Left hindlimb (tissue), 1 donor: ENCODE data around the gene NME9.

Experiments
- DNase-seq: peaks from one replicate; pipeline ENCODE4 v3.0.0-alpha.2; 2018

The NME9 gene

DNA sequence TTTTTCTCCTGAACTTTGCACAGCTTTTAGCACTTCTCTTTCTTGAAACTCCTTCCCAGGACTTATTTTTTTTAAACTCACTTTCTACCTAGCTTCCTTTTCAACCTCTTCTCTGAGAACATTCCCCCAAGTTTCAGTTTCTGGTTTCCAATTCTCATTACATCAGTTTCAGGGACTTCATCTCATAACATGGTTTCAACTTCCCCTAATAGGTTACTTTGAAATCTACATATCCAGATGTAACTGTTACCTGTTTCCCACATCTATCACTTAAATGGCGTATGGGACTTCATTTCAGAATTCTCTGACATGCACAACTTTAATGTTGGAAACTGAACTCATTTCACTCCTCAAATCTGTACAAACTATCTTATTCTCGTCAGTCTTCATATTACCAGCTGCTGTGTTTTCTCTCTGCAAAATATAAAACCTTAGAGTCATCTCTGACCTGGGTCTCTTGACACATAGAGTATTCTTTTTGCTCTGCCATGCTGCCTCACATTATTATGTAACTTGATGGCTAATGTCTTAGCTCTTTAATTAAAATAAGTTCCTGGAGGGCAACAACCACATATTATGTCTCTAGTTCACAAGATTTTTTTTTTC is 58.4 kb downstream of the NME9 start:
- DNase-seq, result no peak

GRCh38 chr3:138270245-138270644 is 59.4 kb downstream of the NME9 start:
- DNase-seq, result no peak

DNA sequence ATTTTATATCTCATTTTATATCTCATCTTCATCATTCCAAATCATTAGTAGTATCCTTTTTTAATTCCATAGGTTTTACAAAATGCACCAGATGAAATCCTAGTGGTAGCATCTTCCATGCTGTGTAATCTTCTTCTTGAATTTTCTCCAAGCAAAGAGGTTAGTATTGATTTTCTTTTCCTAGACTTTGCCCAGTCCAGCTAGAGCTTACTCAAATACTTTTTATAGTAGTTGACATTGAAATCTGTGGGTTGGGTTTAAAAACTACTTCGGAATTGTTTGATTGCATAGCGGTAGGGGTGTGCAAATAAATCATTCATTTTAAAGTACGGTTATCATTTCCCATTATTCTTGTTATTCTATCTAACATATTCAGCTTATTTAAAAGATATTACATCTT is 62.6 kb downstream of the NME9 start:
- no peak for DNase-seq

DNA sequence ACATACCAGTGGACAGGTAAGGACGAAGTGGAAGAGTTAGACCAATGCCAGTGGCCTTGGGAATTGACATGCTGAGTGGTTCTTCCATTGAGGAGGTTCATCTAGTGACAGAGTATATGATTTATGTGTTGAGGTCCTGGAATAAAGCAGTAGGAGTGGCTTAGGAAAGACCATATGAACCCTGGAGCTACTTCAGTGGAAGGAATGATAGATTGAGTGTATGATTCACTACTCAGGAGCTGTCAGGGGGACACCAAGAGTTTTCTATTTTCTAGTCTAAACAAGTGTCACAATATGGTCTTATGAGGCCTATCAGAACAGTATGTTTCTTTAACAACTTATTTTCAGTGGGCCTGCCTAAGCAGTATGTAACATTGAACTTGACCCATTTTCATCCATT is 63.9 kb downstream of the NME9 start:
- no peak for DNase-seq

DNA sequence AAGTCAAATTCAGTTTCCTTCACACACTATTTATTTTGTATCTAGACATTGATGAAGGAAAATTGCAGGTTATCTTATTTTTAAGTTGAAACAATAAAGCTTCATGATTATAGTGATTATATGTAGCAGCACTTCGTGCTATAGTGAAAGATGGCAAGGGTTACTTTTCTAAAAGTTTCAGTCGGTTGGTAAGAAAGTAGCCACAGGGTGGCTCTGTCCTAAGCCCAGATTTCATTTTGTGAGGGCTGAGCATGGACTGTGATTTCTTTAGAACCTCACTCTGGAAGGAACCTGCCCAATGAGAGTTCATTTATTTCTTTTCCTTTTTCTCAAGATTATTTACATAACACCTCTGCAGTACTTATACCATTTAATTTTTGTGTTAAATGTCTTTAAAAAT is 66.5 kb downstream of the NME9 start:
- no peak for DNase-seq

- no peak for DNase-seq
Measured at GRCh38 chr3:138260611-138261010, 69.0 kb downstream of the NME9 start.

- no peak for DNase-seq
Measured at GRCh38 chr3:138259126-138259525, 70.5 kb downstream of the NME9 start.

GRCh38 chr3:138257986-138258385 is 71.7 kb downstream of the NME9 start:
- no peak for DNase-seq

DNA sequence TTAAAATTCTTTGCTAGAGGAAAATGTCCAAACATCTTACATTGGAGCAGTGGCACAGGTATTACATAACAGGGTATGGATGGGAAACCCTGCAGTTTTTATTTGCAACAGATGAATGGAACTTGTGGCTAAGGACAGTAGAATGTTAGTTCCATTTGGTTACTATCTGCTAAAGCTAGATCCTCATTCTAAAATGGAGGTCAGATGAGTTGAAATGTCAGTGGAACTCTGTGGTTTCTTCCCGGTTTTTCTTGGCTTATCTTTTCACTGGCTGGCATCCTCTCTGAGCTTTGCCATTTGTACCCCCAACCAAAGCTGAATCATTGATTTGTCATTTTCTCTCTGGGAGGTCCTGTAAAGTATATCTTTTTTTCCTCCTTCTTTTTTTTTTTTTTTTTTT is 73.6 kb downstream of the NME9 start:
- DNase-seq, result no peak

GRCh38 chr3:138254216-138254615 is 75.4 kb downstream of the NME9 start:
- no peak for DNase-seq

DNA sequence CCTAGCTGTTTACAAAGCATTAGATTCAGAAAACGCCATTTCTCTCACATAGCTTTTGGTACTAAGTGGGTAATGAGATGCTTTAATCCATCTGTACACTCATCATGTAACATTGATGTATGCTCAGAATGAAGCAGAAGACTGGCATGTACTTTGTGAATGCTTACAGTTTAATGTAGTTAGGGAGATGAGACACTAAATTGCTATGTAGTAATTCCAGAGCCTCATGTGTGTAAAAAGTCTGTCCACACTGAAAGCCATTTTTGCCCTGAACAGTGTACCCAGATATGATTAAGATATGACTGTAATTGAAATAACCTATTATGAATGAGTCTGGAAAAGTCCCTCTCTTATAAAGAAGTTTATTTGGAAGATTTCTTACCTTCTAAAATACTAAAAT is 76.0 kb downstream of the NME9 start:
- no peak for DNase-seq
